GM19467 (cell line): ENCODE data around the gene LHFPL6.
"Not testable (repeated sequence)": the region's sequence is repeated elsewhere in the genome, so short reads cannot be mapped to it uniquely, and the experiment has no call there.

Source experiments
- ATAC-seq: cut with Tn5 transposase; IDR thresholded peaks from one replicate; pipeline ENCODE4 v1.9.1; 2021; ENCODE audit warnings: mild to moderate bottlenecking, moderate library complexity; ENCODE audit not compliant: unreplicated experiment

LHFPL6 gene

GRCh38 chr13:39364947-39365468, 238.0 kb downstream of the LHFPL6 start:
- ATAC-seq: no peak

GRCh38 chr13:39363382-39363772, 239.6 kb downstream of the LHFPL6 start:
- no peak for ATAC-seq

- ATAC-seq: no peak
These were observed 240.2 kb downstream of the LHFPL6 start for GRCh38 chr13:39362652-39363381.

- ATAC-seq: no peak
These were observed 249.0 kb downstream of the LHFPL6 start for GRCh38 chr13:39353988-39354387.

GRCh38 chr13:39350461-39350881, 252.5 kb downstream of the LHFPL6 start:
- no peak for ATAC-seq

- no peak for ATAC-seq
These were observed 253.5 kb downstream of the LHFPL6 start for GRCh38 chr13:39349391-39349960.

GRCh38 chr13:39347926-39348901, 254.8 kb downstream of the LHFPL6 start:
- no peak for ATAC-seq

- ATAC-seq: no peak
These were observed 257.0 kb downstream of the LHFPL6 start for GRCh38 chr13:39345982-39346381.

GRCh38 chr13:39341251-39341650, 261.7 kb downstream of the LHFPL6 start:
- ATAC-seq: no peak

- not testable (repeated sequence) for ATAC-seq
These were observed 264.9 kb downstream of the LHFPL6 start for GRCh38 chr13:39338114-39338513.

GRCh38 chr13:39336937-39337336, 266.1 kb downstream of the LHFPL6 start:
- no peak for ATAC-seq

GRCh38 chr13:39336207-39336606, 266.8 kb downstream of the LHFPL6 start:
- ATAC-seq: no peak

GRCh38 chr13:39335721-39336120, 267.3 kb downstream of the LHFPL6 start:
- ATAC-seq: no peak

GRCh38 chr13:39330504-39330903, 272.5 kb downstream of the LHFPL6 start:
- no peak for ATAC-seq

GRCh38 chr13:39329182-39329639, 273.8 kb downstream of the LHFPL6 start:
- no peak for ATAC-seq

GRCh38 chr13:39327172-39327479, 275.9 kb downstream of the LHFPL6 start:
- ATAC-seq: no peak

GRCh38 chr13:39326469-39327171, 276.4 kb downstream of the LHFPL6 start:
- no peak for ATAC-seq

GRCh38 chr13:39324806-39325311, 278.1 kb downstream of the LHFPL6 start:
- ATAC-seq: no peak

GRCh38 chr13:39322836-39323585, 280.0 kb downstream of the LHFPL6 start:
- ATAC-seq: no peak

- no peak for ATAC-seq
These were observed 281.4 kb downstream of the LHFPL6 start for GRCh38 chr13:39321574-39321973.
